Kidney (tissue), 14 donors: Measurements from ENCODE around the gene CNIH3. TPM values are rescaled to one million over a fixed set of nuclear protein-coding genes. Genes with fewer than 3 reads are reported as not detected.

ENCODE experiments used
- DNase-seq, 5 donors: peaks; one replicate each; pipeline ENCODE4 v3.0.0-alpha.2; 2013 to 2020
- FAIRE-seq: peaks from 2 replicates; lab custom pipeline; 2012; peaks lifted over from hg19 to GRCh38; lab: Jason Lieb, UNC
- H3K27ac ChIP-seq, 2 donors: one replicate each; pipeline ENCODE4 v1.7.0; 2013; ENCODE audit warnings: low read depth in 2 of 2, low read length in 2 of 2, inconsistent platforms in 1 of 2
- H3K27me3 ChIP-seq: one replicate; pipeline ENCODE4 v1.7.1; 2013; ENCODE audit warnings: low read length, inconsistent platforms; ENCODE audit not compliant: control insufficient read depth, insufficient read depth
- H3K36me3 ChIP-seq, 3 donors: one replicate each; pipeline versions ENCODE4 v1.7.0 to v1.7.1; 2013; ENCODE audit warnings: low read length in 3 of 3, control low read depth in 1 of 3, inconsistent platforms in 1 of 3; ENCODE audit not compliant: insufficient read depth in 3 of 3, control insufficient read depth in 2 of 3
- H3K4me1 ChIP-seq, 3 donors: one replicate each; pipeline versions ENCODE4 v1.7.0 to v1.7.1; 2013; ENCODE audit warnings: low read length in 3 of 3, inconsistent platforms in 1 of 3, low read depth in 1 of 3; ENCODE audit not compliant: control insufficient read depth in 2 of 3, insufficient read depth in 2 of 3
- H3K4me3 ChIP-seq, 3 donors: one replicate each; pipeline versions ENCODE4 v1.7.0 to v1.8.1; 2013; ENCODE audit warnings: low read length in 3 of 3, control low read depth in 1 of 3, inconsistent platforms in 1 of 3
- H3K9ac ChIP-seq, 3 donors: one replicate each; pipeline versions ENCODE4 v1.7.0 to v1.7.1; 2013; ENCODE audit warnings: low read length in 3 of 3, control low read depth in 1 of 3, inconsistent platforms in 1 of 3
- H3K9me3 ChIP-seq, 3 donors: one replicate each; pipeline versions ENCODE4 v1.7.0 to v1.7.1; 2013; ENCODE audit warnings: low read length in 3 of 3, control low read depth in 1 of 3, inconsistent platforms in 1 of 3; ENCODE audit not compliant: control insufficient read depth in 2 of 3, insufficient read depth in 1 of 3
- intact Hi-C: fragments of 100-400 bp; cut with DNase I; formaldehyde crosslinking; loops from one replicate; pipeline ENCODE4 v1.11.1; 2022
- polyA plus RNA-seq: library from polyadenylated mRNA; stranded (reverse); fragments of 350-450 nt; fragmentation: Illumina TruSeq; extraction: RNeasy Lipid Tissue Mini Kit (QIAGEN cat#74804); gene quantifications from one replicate; pipeline ENCODE4 v1.2.3, GENCODE V29; 2014; ENCODE audit warnings: low read depth, low replicate concordance; ENCODE audit not compliant: insufficient read depth
- total RNA-seq: library from RNA; stranded (reverse); fragmentation: NEBNext Ultra II Directional; extraction: Animal tissue kit (Norgen Biotek cat#: 25700); gene quantifications from one replicate; pipeline ENCODE4 v1.2.1, GENCODE V29; 2021
- TF ChIP-seq, protein P1 (sequence below): IDR thresholded peaks from 3 replicates; pipeline ENCODE4 v1.5.1; 2012; ENCODE audit warnings: mild to moderate bottlenecking, moderate library complexity, borderline replicate concordance; ENCODE audit not compliant: insufficient read depth; ENCODE audit errors: extremely low read depth
- donor health status: control.
- donor health status: control.
- donor health status: control.
- donor health status: control.
- donor health status: control.
- donor health status: DM: yes; HTN: yes; CAD: no.
- donor health status: Normal renal cell carcinoma (clear cell type).

Gene CNIH3
- total and polyA plus RNA-seq, 2 donors from 2014 or later: 4.3 to 7.6 TPM

DNA sequence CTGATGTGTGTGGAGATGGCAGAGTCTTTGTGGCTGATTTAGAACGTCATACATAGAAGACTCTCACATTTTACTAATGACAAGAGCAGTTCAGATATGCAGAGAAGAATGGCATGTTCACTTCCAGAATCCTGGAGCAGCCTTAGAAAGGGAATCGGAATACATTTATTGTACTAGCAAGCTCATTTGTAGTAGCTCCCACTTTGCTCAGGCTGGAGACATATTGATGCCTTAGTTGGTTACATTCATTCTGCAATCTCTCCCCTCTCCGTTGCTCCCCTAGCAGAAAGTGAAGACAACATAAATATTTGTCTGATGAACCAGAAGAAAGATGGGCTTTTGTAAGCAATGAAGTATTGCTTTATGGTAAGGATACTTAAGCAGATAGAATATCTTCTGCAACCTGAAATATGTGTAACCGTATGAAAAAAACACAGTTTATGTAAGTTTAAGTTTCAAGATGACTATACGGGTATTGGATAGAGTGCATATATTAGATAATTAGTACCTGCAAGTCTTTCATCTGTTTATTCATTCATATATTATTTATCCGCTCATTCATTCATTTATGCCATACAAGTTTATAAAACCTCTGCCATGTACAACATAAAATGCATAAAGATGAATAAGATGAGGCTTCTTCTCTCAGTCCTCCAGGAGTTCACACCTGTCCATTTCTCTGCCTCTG, 135.7 kb downstream of the CNIH3 start:
- no peak overlapping the region for H3K9ac ChIP-seq
- H3K27me3 ChIP-seq: no peaks in the 10 kb centered on the region
- no peak overlapping the region for H3K27ac ChIP-seq
- no peaks in the 10 kb centered on the region for H3K9me3 ChIP-seq
- H3K4me1 ChIP-seq: no peaks in the 10 kb centered on the region
- no peak overlapping the region for H3K4me3 ChIP-seq
- no peak for DNase-seq
- intact Hi-C loops: no loop called here
- no peak for FAIRE-seq
- TF ChIP-seq, protein P1, sequence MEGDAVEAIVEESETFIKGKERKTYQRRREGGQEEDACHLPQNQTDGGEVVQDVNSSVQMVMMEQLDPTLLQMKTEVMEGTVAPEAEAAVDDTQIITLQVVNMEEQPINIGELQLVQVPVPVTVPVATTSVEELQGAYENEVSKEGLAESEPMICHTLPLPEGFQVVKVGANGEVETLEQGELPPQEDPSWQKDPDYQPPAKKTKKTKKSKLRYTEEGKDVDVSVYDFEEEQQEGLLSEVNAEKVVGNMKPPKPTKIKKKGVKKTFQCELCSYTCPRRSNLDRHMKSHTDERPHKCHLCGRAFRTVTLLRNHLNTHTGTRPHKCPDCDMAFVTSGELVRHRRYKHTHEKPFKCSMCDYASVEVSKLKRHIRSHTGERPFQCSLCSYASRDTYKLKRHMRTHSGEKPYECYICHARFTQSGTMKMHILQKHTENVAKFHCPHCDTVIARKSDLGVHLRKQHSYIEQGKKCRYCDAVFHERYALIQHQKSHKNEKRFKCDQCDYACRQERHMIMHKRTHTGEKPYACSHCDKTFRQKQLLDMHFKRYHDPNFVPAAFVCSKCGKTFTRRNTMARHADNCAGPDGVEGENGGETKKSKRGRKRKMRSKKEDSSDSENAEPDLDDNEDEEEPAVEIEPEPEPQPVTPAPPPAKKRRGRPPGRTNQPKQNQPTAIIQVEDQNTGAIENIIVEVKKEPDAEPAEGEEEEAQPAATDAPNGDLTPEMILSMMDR: no peak
- no peaks in the 10 kb centered on the region for H3K36me3 ChIP-seq

GRCh38 chr1:224753491-224753890, 137.4 kb downstream of the CNIH3 start:
- Histone ChIP-seq H3K9me3 (peaks cover 0 to 2% (median 0%) of the 10 kb centered on the region in 3 donors), H3K36me3 (no peaks in the 10 kb centered on the region), H3K9ac (no peak overlapping the region), H3K4me1 (no peaks in the 10 kb centered on the region), H3K4me3 (no peak overlapping the region), H3K27ac (no peak overlapping the region), H3K27me3 (no peaks in the 10 kb centered on the region)
- TF ChIP-seq, protein P1: no peak
- intact Hi-C loops: no loop called here
- DNase-seq (no peak), FAIRE-seq (no peak)

DNA sequence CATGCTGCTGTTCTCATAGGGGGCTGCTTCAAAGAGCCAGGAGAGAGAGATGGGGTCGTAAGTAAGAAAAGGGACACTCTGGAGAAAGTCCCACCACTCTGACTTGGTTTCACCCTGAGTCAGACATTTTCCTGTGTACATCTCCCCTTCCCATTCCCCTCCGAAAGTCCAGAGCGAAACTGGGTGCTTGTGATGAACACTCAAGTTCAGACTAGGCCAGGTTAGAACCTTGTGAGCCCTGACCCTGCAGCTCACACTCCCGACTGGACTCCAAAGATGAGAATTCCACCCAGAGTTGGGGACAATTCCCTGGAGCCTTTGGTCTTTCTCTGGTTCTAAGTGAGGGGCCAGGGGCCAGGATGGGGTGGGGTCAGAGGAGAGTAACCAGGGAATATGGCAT, 139.5 kb downstream of the CNIH3 start:
- DNase-seq: no peak
- no peaks in the 10 kb centered on the region for H3K36me3 ChIP-seq
- H3K27ac ChIP-seq: no peak overlapping the region
- peaks cover 0 to 3% (median 0%) of the 10 kb centered on the region in 3 donors for H3K9me3 ChIP-seq
- TF ChIP-seq, protein P1: no peak
- H3K27me3 ChIP-seq: no peaks in the 10 kb centered on the region
- no peak overlapping the region for H3K9ac ChIP-seq
- no peak overlapping the region for H3K4me3 ChIP-seq
- intact Hi-C loops: no loop called here
- no peak for FAIRE-seq
- H3K4me1 ChIP-seq: no peaks in the 10 kb centered on the region
